ENCODE measurements around the gene C1D. TPM values are rescaled to one million over a fixed set of nuclear protein-coding genes. Genes with fewer than 3 reads are reported as not detected.

The C1D gene
- total RNA-seq, 4 donors from 2014 or later: 12.4 to 44.6 (median 29.2) TPM

DNA sequence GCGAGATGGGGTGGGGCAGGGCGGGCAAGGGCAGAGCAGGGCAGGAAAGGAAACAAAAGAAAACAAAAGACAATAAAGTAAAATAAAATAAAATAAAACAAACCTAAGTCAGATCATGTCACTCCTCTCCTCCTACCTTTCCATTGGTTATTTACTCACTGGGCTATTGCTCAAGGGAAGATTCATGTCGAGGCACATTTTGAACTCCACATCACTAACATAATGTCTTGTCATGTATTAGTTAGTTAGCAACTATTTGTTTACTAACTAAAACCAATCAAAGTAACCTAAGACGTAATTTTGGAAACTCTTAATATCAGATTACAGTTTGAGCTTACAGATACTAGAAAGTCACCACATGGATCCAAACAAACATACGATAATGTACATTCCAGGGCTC, 2.2 kb downstream of the C1D start:
- no peaks in the 10 kb centered on the region for H3K36me3 ChIP-seq
- no peak for DNase-seq
- H3K27me3 ChIP-seq: no peaks in the 10 kb centered on the region
- peaks cover 10 to 51% (median 23%) of the 10 kb centered on the region in 3 donors for H3K4me1 ChIP-seq
- H3K4me3 ChIP-seq: no peak overlapping the region
- no peak overlapping the region for H3K27ac ChIP-seq
- WGBS, 2 donors: 54 to 55% methylated on average over 3 to 5 of the region's 5 CpGs
- TF ChIP-seq, protein P1, sequence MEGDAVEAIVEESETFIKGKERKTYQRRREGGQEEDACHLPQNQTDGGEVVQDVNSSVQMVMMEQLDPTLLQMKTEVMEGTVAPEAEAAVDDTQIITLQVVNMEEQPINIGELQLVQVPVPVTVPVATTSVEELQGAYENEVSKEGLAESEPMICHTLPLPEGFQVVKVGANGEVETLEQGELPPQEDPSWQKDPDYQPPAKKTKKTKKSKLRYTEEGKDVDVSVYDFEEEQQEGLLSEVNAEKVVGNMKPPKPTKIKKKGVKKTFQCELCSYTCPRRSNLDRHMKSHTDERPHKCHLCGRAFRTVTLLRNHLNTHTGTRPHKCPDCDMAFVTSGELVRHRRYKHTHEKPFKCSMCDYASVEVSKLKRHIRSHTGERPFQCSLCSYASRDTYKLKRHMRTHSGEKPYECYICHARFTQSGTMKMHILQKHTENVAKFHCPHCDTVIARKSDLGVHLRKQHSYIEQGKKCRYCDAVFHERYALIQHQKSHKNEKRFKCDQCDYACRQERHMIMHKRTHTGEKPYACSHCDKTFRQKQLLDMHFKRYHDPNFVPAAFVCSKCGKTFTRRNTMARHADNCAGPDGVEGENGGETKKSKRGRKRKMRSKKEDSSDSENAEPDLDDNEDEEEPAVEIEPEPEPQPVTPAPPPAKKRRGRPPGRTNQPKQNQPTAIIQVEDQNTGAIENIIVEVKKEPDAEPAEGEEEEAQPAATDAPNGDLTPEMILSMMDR (IDR thresholded peaks at IDR 0.05): no peak
- no peak for TF ChIP-seq POLR2A (IDR thresholded peaks at IDR 0.05)
- intact Hi-C loops (cut with DNase I): no loop called here
- H3K9me3 ChIP-seq: no peaks in the 10 kb centered on the region

DNA sequence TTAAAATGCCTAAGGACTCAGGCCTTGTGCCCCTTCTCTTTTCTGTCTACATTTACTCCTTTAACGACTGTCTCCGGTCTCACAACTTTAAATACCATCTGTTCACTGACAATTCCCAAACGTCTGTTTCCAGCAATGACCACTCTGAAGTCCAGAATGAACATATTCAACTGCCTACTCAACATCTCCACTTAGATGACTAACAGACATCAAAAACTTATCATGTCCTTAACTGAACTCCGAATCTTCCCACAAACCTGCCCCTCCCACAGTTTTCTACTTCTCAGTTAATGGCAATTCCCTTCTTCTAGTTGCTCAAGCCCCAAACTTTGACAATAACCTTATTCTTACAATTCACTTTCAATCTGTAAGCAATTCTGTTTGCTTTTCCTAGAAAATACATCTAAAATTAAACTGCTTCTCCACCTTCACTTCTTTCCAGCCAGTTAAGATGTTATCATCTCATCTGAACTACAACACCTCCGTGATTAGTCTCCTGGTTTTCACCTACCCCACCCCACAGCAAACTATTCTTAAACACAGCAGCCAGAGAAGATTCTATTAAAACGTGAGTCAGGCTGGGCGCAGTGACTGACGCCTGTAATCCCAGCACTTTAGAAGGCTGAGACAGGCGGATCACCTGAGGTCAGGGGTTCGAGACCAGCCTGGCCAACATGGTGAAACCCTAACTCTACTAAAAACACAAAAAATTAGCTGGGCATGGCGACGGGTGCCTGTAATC, 2.8 kb downstream of the C1D start:
- Histone ChIP-seq H3K4me1 (peaks cover 10 to 51% (median 23%) of the 10 kb centered on the region in 3 donors), H3K4me3 (no peak overlapping the region), H3K27ac (no peak overlapping the region), H3K9me3 (no peaks in the 10 kb centered on the region), H3K27me3 (no peaks in the 10 kb centered on the region), H3K36me3 (no peaks in the 10 kb centered on the region)
- DNase-seq: no peak
- TF ChIP-seq, protein P1 (IDR thresholded peaks at IDR 0.05): no peak
- no peak for TF ChIP-seq POLR2A (IDR thresholded peaks at IDR 0.05)
- intact Hi-C loops (cut with DNase I): no loop called here
- 66 to 67% methylated on average over 8 to 12 of the region's 12 CpGs for WGBS, 2 donors

DNA sequence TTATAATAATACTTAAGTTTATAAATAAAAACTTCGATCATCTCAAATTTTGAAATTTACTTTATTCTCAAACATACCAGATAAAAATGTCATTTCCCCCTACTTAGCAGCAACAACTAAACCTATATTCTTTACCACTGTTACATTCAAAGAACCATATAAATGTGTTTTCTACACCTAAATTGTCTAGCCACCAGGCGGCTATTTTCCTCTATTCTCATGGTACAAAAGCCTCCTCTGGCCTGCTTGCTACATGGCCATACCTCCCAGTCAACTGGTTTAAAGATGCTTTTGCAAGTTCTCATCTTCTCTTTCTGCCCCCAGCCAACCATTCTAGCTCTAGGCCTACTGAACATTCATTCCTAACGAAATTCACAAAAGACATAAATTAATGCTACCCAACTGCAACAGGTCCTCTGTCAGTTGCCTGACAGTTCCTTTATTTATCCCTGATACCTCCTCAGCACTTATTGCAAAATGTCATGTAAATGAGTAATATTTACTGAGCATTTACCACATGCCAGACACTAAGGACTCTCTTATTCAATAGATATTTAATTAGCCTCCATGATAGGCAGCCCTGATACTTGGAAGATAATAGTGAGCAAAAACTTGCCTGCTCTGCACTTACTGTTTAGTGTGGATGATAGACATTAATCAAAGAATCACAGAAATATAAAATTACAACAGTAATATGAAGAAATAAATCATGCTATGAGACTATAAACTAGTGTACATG, 5.0 kb downstream of the C1D start:
- peaks cover 6 to 40% (median 23%) of the 10 kb centered on the region in 3 donors for H3K4me1 ChIP-seq
- no peaks in the 10 kb centered on the region for H3K27me3 ChIP-seq
- WGBS, 2 donors: 78 to 82% methylated on average over 3 of the region's 3 CpGs
- no peak for TF ChIP-seq POLR2A (IDR thresholded peaks at IDR 0.05)
- no peak overlapping the region for H3K27ac ChIP-seq
- H3K9me3 ChIP-seq: no peaks in the 10 kb centered on the region
- no peaks in the 10 kb centered on the region for H3K36me3 ChIP-seq
- no peak overlapping the region for H3K4me3 ChIP-seq
- DNase-seq: no peak
- intact Hi-C loops (cut with DNase I): no loop called here

DNA sequence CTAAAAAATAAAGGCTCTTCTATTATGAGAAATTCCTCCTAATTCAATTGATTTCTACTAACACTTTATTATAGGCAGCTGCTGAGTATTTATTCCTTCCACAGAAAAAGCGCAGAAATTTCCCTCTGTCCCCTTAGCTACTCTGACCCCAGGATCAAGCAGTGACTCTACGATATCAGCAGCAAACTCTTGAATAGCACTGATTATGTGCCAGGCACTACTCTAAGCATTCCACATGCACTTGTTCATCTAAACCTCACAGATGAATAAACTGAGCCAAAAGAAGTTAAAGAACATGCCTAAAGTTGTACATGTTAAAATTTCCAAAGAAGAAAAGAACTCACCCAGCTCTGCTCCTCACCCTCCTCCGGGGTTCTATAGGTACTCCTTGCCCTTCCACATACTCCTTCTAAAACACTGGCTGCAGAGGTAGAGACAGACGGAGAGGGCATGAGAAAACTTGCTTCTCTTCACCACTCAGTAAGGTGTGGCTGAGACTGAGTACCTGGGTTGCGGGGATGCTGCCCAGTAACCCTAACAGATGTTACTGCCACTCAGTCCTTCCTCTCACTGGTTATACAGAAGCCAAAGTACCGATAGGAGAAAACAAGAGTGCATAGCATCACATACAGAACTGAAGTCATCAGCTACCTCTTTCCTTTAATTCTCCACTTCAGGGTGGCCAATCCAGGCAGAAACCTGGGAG, 9.9 kb downstream of the C1D start:
- H3K27me3 ChIP-seq: no peaks in the 10 kb centered on the region
- H3K27ac ChIP-seq: no peak overlapping the region
- no peak for DNase-seq
- TF ChIP-seq, protein P1 (IDR thresholded peaks at IDR 0.05): no peak
- TF ChIP-seq POLR2A (IDR thresholded peaks at IDR 0.05): no peak
- no peaks in the 10 kb centered on the region for H3K9me3 ChIP-seq
- WGBS, 2 donors: 65 to 76% methylated on average over 6 of the region's 6 CpGs
- H3K4me1 ChIP-seq: peaks cover 0 to 6% (median 0%) of the 10 kb centered on the region in 3 donors
- intact Hi-C loops (cut with DNase I): no loop called here
- no peaks in the 10 kb centered on the region for H3K36me3 ChIP-seq
- H3K4me3 ChIP-seq: no peak overlapping the region

DNA sequence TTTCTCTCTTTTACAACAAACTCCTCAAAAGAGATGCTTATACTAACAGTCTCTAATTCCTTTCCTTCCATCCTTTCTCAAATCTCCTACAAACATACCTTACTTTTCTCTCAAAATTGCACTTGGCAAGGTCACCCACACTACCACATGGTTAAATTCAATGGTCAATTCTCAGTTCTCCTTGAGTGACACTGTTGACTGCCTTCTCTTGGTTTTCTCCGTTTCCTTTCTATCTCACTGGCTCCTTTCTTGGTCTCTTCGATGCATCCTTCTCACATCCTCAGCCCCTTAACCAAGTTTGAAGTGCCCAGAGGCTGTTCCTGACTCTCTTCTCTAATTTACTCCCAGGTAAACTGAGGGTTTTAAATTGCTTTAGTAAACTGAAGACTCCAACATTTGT, 12.5 kb downstream of the C1D start:
- TF ChIP-seq, protein P1 (IDR thresholded peaks at IDR 0.05): no peak
- TF ChIP-seq POLR2A (IDR thresholded peaks at IDR 0.05): no peak
- Histone ChIP-seq H3K9me3 (no peaks in the 10 kb centered on the region), H3K27ac (no peak overlapping the region), H3K27me3 (no peaks in the 10 kb centered on the region), H3K4me3 (no peak overlapping the region), H3K4me1 (peaks cover 0 to 6% (median 0%) of the 10 kb centered on the region in 3 donors), H3K36me3 (peaks cover 0 to 23% (median 0%) of the 10 kb centered on the region in 3 donors)
- WGBS, 2 donors: 83 to 88% methylated on average over 2 of the region's 2 CpGs
- DNase-seq: no peak
- intact Hi-C loops (cut with DNase I): no loop called here

Data from esophagus squamous epithelium (tissue), 5 donors.